PC-3 (cell line): Measurements from ENCODE around the gene EPB41L1. TPM values are rescaled to one million over a fixed set of nuclear protein-coding genes. Genes with fewer than 3 reads are reported as not detected.
A peak's percentile ranks its signal among the peaks of the same experiment; 100 is the strongest.

Experiments used
- ATAC-seq: fragments of 200-7000 bp; cut with Tn5 transposase; 2 replicates; pipeline ENCODE4 v1.9.1; 2020; ENCODE audit warnings: mild to moderate bottlenecking, moderate library complexity
- BruUV-seq: library from RNA; stranded (reverse); fragments of 400-500 nt; replicated peaks from 2 replicates; lab custom pipeline; 2021; lab: Mats Ljungman, UMichigan
- CTCF ChIA-PET: fragments of 300-600 bp; sonication (Branson Sonifier 250); formaldehyde crosslinking; loops from one replicate; lab custom pipeline; 2022; ENCODE audit warnings: antibody characterized with exemption; lab: Charles Lee
- POLR2A ChIA-PET: fragments of 300-600 bp; sonication (Branson Sonifier 250); formaldehyde crosslinking; loops from one replicate; lab custom pipeline; 2022; ENCODE audit warnings: antibody characterized with exemption; ENCODE audit not compliant: unreplicated experiment; lab: Charles Lee
- DNase-seq: peaks from one replicate; pipeline ENCODE4 v3.0.0-alpha.2; 2015
- H2AFZ ChIP-seq: fragments of 300-600 bp; sonication (generic); 2 replicates; pipeline ENCODE4 v1.6.0; 2016; ENCODE audit warnings: antibody characterized with exemption, low read length
- H3F3A ChIP-seq: fragments of 300-600 bp; sonication (generic); one replicate; pipeline ENCODE4 v1.6.0; 2017; ENCODE audit warnings: antibody characterized with exemption, low read length, control low read depth, mild to moderate bottlenecking; ENCODE audit not compliant: unreplicated experiment
- H3K27ac ChIP-seq: fragments of 300-600 bp; sonication (generic); 2 replicates; pipeline ENCODE4 v1.5.1; 2016; ENCODE audit warnings: mild to moderate bottlenecking, low read length
- H3K27me3 ChIP-seq: fragments of 300-600 bp; sonication (generic); 2 replicates; pipeline ENCODE4 v1.6.1; 2016; ENCODE audit warnings: low read length, mixed read lengths
- H3K36me3 ChIP-seq: fragments of 300-600 bp; sonication (generic); 2 replicates; pipeline ENCODE4 v1.6.1; 2016; ENCODE audit warnings: low read depth, mixed run types, low read length, mixed read lengths
- H3K4me1 ChIP-seq: fragments of 300-600 bp; sonication (generic); 2 replicates; pipeline ENCODE4 v1.5.1; 2016; ENCODE audit warnings: low read length; ENCODE audit not compliant: insufficient read depth
- H3K4me2 ChIP-seq: fragments of 300-600 bp; sonication (generic); 2 replicates; pipeline ENCODE4 v1.6.0; 2016; ENCODE audit warnings: low read length
- H3K4me3 ChIP-seq: fragments of 300-600 bp; sonication (generic); 2 replicates; pipeline ENCODE4 v1.5.1; 2016; ENCODE audit warnings: mild to moderate bottlenecking, low read length, mixed read lengths
- H3K79me2 ChIP-seq: fragments of 300-600 bp; sonication (generic); 2 replicates; pipeline ENCODE4 v1.6.1; 2017; ENCODE audit warnings: low read length, mixed read lengths
- H3K9ac ChIP-seq: fragments of 300-600 bp; sonication (generic); 2 replicates; pipeline ENCODE4 v1.6.0; 2016; ENCODE audit warnings: mild to moderate bottlenecking, low read length
- H3K9me2 ChIP-seq: fragments of 300-600 bp; sonication (generic); replicated peaks from 2 replicates; pipeline ENCODE4 v1.6.1; 2016; ENCODE audit warnings: mixed run types, low read length, mixed read lengths
- H3K9me3 ChIP-seq: fragments of 300-600 bp; sonication (generic); 2 replicates; pipeline ENCODE4 v1.6.1; 2016; ENCODE audit warnings: low read length, mixed read lengths
- H4K20me1 ChIP-seq: fragments of 300-600 bp; sonication (generic); 2 replicates; pipeline ENCODE4 v1.6.1; 2016; ENCODE audit warnings: low read length, mixed read lengths
- EZH2 ChIP-seq: fragments of 300-600 bp; sonication (generic); IDR thresholded peaks from one replicate; pipeline ENCODE4 v1.6.1; 2017; ENCODE audit warnings: antibody characterized with exemption, mild to moderate bottlenecking, low read length; ENCODE audit not compliant: unreplicated experiment
- EZH2phosphoT487 ChIP-seq: fragments of 300-600 bp; sonication (generic); IDR thresholded peaks from 2 replicates; pipeline ENCODE4 v1.6.1; 2018; ENCODE audit warnings: mild to moderate bottlenecking, antibody characterized with exemption, low read length, borderline replicate concordance
- intact Hi-C: fragments of 100-400 bp; cut with micrococcal nuclease; formaldehyde crosslinking; loops from 2 replicates; pipeline ENCODE4 v1.9.0; 2023
- total RNA-seq: library from RNA; depleted of rRNA; stranded (reverse); fragments of >200 nt; gene quantifications from 2 replicates; pipeline ENCODE4 v1.2.3, GENCODE V29; 2014
- TF ChIP-seq, protein P1 (sequence below): fragments of 300-600 bp; sonication (generic); conservative IDR thresholded peaks from 2 replicates; pipeline ENCODE4 v1.5.1; 2017; ENCODE audit warnings: antibody characterized with exemption, low read depth, mild to moderate bottlenecking, low read length

The EPB41L1 gene
- total RNA-seq, 1 experiment from 2014 or later: 48.2 TPM

DNA sequence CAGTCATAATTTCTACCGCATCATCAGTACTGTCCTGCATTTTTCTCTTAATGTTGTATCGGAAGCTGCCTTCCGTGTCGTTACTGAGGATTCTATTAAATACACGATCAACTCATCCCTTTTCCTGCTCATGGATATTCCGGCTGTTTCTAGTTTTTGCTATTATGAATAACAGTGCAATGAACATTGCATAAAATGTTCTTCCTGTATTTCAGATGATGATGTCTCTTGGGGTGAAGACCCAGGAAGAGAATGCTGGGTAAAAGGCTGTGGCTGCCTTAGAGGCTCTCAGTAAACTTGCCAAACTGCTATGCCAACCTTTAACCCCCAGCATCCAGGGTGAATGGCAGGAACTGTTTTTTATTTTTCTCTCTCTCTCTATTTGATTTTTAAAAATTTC, 24.1 kb upstream of the EPB41L1 start:
- TF ChIP-seq EZH2 (no peak), EZH2phosphoT487 (no peak)
- ATAC-seq: no peak
- Histone ChIP-seq H3K9me3 (no peaks in the 10 kb centered on the region), H3K9ac (no peak overlapping the region), H4K20me1 (no peaks in the 10 kb centered on the region), H3K4me2 (no peak overlapping the region), H3K27ac (no peak overlapping the region), H2AFZ (no peak overlapping the region), H3K4me1 (peaks cover 14% of the 10 kb centered on the region), H3K9me2 (no peaks in the 10 kb centered on the region), H3F3A (no peaks in the 10 kb centered on the region), H3K79me2 (no peaks in the 10 kb centered on the region), H3K4me3 (no peak overlapping the region), H3K36me3 (no peaks in the 10 kb centered on the region), H3K27me3 (no peaks in the 10 kb centered on the region)
- POLR2A ChIA-PET: no interaction called here
- intact Hi-C loops: no loop called here
- CTCF ChIA-PET: interaction anchor here (0.7 kb wide), 1 partner anchor 150 kb away, joined by 5 read pairs; no protein-coding TSS in a partner anchor
- no TSS peak for BruUV-seq
- DNase-seq: no peak

DNA sequence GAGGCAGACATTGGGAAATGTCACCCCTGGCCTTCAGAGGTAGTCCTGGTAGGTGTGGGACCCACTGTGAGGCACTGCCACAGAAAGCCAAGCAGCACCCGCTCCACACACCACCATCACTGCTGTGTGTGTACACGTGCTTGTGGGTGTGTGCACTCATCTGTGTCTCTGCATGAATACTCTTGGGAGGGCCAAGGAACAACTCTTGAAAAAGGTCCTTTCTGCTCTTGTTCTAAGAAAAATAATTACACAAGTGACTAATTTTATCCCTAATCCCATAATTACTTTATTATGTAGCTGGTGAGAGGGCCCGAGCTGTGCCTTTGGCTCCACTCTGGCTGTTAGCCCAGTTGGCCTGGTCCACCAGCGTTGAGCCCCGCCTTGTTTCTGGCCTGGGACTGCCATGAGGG, 21.7 kb upstream of the EPB41L1 start:
- Histone ChIP-seq H3F3A (no peaks in the 10 kb centered on the region), H3K27ac (no peak overlapping the region), H4K20me1 (no peaks in the 10 kb centered on the region), H3K9ac (no peak overlapping the region), H3K4me1 (peaks cover 11% of the 10 kb centered on the region), H3K27me3 (no peaks in the 10 kb centered on the region), H3K4me2 (no peak overlapping the region), H3K79me2 (no peaks in the 10 kb centered on the region), H3K9me3 (no peaks in the 10 kb centered on the region), H3K9me2 (no peaks in the 10 kb centered on the region), H2AFZ (no peak overlapping the region), H3K4me3 (no peak overlapping the region), H3K36me3 (no peaks in the 10 kb centered on the region)
- POLR2A ChIA-PET: interaction anchor here (0.6 kb wide), 1 partner anchor 76 kb away, joined by 3 read pairs; no protein-coding TSS in a partner anchor
- TF ChIP-seq EZH2 (no peak), EZH2phosphoT487 (no peak)
- TF ChIP-seq, protein P1, sequence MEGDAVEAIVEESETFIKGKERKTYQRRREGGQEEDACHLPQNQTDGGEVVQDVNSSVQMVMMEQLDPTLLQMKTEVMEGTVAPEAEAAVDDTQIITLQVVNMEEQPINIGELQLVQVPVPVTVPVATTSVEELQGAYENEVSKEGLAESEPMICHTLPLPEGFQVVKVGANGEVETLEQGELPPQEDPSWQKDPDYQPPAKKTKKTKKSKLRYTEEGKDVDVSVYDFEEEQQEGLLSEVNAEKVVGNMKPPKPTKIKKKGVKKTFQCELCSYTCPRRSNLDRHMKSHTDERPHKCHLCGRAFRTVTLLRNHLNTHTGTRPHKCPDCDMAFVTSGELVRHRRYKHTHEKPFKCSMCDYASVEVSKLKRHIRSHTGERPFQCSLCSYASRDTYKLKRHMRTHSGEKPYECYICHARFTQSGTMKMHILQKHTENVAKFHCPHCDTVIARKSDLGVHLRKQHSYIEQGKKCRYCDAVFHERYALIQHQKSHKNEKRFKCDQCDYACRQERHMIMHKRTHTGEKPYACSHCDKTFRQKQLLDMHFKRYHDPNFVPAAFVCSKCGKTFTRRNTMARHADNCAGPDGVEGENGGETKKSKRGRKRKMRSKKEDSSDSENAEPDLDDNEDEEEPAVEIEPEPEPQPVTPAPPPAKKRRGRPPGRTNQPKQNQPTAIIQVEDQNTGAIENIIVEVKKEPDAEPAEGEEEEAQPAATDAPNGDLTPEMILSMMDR: no peak
- intact Hi-C loops: no loop called here
- ATAC-seq (no peak), DNase-seq (no peak)
- CTCF ChIA-PET: interaction anchor here (0.8 kb wide), 1 partner anchor 140 kb away, joined by 6 read pairs; no protein-coding TSS in a partner anchor
- BruUV-seq: no TSS peak

DNA sequence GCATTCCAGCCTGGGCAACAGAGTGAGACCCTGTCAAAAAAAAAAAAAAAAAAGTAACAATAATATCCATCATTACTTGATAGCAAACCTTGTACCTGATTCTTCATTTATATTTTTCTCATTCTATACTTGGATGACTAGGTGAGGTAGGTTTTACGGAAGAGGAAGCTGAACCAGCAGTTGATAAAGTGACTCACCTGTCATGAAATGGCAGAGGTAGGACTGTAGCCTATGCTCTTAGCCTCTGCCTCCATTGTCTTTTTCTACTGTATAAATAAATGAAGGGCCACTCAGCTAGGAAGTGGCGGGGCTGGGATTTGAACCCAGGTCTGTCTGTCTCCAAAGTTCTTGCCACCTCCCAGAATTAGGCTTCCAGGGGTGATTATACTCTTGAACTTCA, 20.7 kb upstream of the EPB41L1 start:
- ChIA-PET POLR2A (no interaction called here), CTCF (no interaction called here)
- Histone ChIP-seq H3K27me3 (no peaks in the 10 kb centered on the region), H3K79me2 (no peaks in the 10 kb centered on the region), H3K27ac (no peak overlapping the region), H3K4me3 (no peak overlapping the region), H3K36me3 (no peaks in the 10 kb centered on the region), H3F3A (no peaks in the 10 kb centered on the region), H3K4me2 (no peak overlapping the region), H3K9ac (no peak overlapping the region), H3K4me1 (peaks cover under 1% of the 10 kb centered on the region; the same call in 1 of the 2 replicates), H3K9me3 (no peaks in the 10 kb centered on the region), H4K20me1 (no peaks in the 10 kb centered on the region), H2AFZ (no peak overlapping the region), H3K9me2 (no peaks in the 10 kb centered on the region)
- BruUV-seq: no TSS peak
- intact Hi-C loops: no loop called here
- TF ChIP-seq EZH2: no peak
- TF ChIP-seq EZH2phosphoT487: no peak
- TF ChIP-seq, protein P1: no peak
- DNase-seq (peak; percentile 31), ATAC-seq (no peak; the same call in 1 of the 2 replicates)
